MCF 10A (cell line): Measurements from ENCODE around the gene MISFA. TPM values are rescaled to one million over a fixed set of nuclear protein-coding genes. Genes with fewer than 3 reads are reported as not detected.

Experiments used
- BruUV-seq: library from RNA; stranded (reverse); fragments of 400-500 nt; replicated peaks from 2 replicates; lab custom pipeline; 2021; lab: Mats Ljungman, UMichigan
- CTCF ChIA-PET: fragments of 300-600 bp; sonication (Branson Sonifier 250); formaldehyde crosslinking; extraction: SDS; loops from one replicate; lab custom pipeline; 2021; ENCODE audit warnings: antibody characterized with exemption, inconsistent platforms; lab: Yijun Ruan, JAX
- POLR2A ChIA-PET: fragments of 300-600, 350-650 bp; sonication (Branson Sonifier 250); formaldehyde crosslinking; extraction: SDS; loops from one replicate; lab custom pipeline; 2020; ENCODE audit warnings: antibody characterized with exemption, inconsistent platforms; lab: Yijun Ruan, JAX
- DNase-seq: peaks from one replicate; pipeline ENCODE4 v3.0.0-alpha.2; 2018; ENCODE audit not compliant: unreplicated experiment
- H3K27ac Mint-ChIP-seq: one replicate; pipeline ENCODE4 v1.8.0; 2022; ENCODE audit warnings: mild to moderate bottlenecking, low read depth, mixed read lengths; ENCODE audit not compliant: unreplicated experiment
- H3K27me3 Mint-ChIP-seq: one replicate; pipeline ENCODE4 v1.8.0; 2022; ENCODE audit warnings: mixed read lengths; ENCODE audit not compliant: insufficient read depth, unreplicated experiment
- H3K36me3 Mint-ChIP-seq: one replicate; pipeline ENCODE4 v1.8.0; 2022; ENCODE audit warnings: mild to moderate bottlenecking, moderate library complexity, mixed read lengths; ENCODE audit not compliant: insufficient read depth, unreplicated experiment
- H3K4me1 Mint-ChIP-seq: one replicate; pipeline ENCODE4 v1.8.0; 2022; ENCODE audit warnings: mixed read lengths; ENCODE audit not compliant: insufficient read depth, unreplicated experiment
- H3K4me3 Mint-ChIP-seq: one replicate; pipeline ENCODE4 v1.8.0; 2022; ENCODE audit warnings: mild to moderate bottlenecking, moderate library complexity, mixed read lengths; ENCODE audit not compliant: unreplicated experiment
- H3K9me3 Mint-ChIP-seq: one replicate; pipeline ENCODE4 v1.8.0; 2022; ENCODE audit warnings: mixed read lengths; ENCODE audit not compliant: unreplicated experiment
- intact Hi-C: fragments of 100-400 bp; cut with micrococcal nuclease; formaldehyde crosslinking; loops from 2 replicates; pipeline ENCODE4 v1.14.1; 2022
- total RNA-seq: library from RNA; stranded (reverse); gene quantifications from 2 replicates; pipeline ENCODE4 v1.2.3, GENCODE V29; 2022
- TF ChIP-seq, protein P1 (sequence below): fragments of 200-600 bp; IDR thresholded peaks from one replicate; pipeline ENCODE4 v1.8.0; 2022; ENCODE audit warnings: antibody characterized with exemption, mild to moderate bottlenecking; ENCODE audit not compliant: unreplicated experiment

MISFA gene
- total RNA-seq, 1 experiment from 2014 or later = 2.4 TPM

- no TSS peak for BruUV-seq
- no peaks in the 10 kb centered on the region for H3K9me3 Mint-ChIP-seq
- H3K4me3 Mint-ChIP-seq = no peak overlapping the region
- intact Hi-C loops = no loop called here
- TF ChIP-seq, protein P1, sequence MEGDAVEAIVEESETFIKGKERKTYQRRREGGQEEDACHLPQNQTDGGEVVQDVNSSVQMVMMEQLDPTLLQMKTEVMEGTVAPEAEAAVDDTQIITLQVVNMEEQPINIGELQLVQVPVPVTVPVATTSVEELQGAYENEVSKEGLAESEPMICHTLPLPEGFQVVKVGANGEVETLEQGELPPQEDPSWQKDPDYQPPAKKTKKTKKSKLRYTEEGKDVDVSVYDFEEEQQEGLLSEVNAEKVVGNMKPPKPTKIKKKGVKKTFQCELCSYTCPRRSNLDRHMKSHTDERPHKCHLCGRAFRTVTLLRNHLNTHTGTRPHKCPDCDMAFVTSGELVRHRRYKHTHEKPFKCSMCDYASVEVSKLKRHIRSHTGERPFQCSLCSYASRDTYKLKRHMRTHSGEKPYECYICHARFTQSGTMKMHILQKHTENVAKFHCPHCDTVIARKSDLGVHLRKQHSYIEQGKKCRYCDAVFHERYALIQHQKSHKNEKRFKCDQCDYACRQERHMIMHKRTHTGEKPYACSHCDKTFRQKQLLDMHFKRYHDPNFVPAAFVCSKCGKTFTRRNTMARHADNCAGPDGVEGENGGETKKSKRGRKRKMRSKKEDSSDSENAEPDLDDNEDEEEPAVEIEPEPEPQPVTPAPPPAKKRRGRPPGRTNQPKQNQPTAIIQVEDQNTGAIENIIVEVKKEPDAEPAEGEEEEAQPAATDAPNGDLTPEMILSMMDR = no peak
- no peaks in the 10 kb centered on the region for H3K27me3 Mint-ChIP-seq
- H3K27ac Mint-ChIP-seq = peak overlapping the region; percentile 23
- ChIA-PET POLR2A (interaction anchor here (0.5 to 1.9 kb wide), 18 partner anchors 8 to 1442 kb away, joined by 3 to 18 read pairs (median 3); partner anchors contain the start of genes SPTY2D1 and TSG101), CTCF (interaction anchor here (0.5 to 1.3 kb wide), 5 partner anchors 8 to 203 kb away, joined by 3 to 4 read pairs (median 4); no protein-coding TSS in a partner anchor)
- peaks cover 12% of the 10 kb centered on the region for H3K4me1 Mint-ChIP-seq
- peaks cover 19% of the 10 kb centered on the region for H3K36me3 Mint-ChIP-seq
- DNase-seq = peak; percentile 23
Observed at GRCh38 chr11:18594999-18595749, 4.4 kb upstream of the MISFA start.

GRCh38 chr11:18600915-18601569, 1.5 kb downstream of the MISFA start:
- TF ChIP-seq, protein P1 = no peak
- Mint-ChIP-seq H3K27me3 (no peaks in the 10 kb centered on the region), H3K27ac (no peak overlapping the region), H3K4me1 (no peaks in the 10 kb centered on the region), H3K36me3 (peaks cover 32% of the 10 kb centered on the region), H3K9me3 (no peaks in the 10 kb centered on the region), H3K4me3 (no peak overlapping the region)
- ChIA-PET CTCF (interaction anchor here (1.0 kb wide), 1 partner anchor 131 kb away, joined by 4 read pairs; no protein-coding TSS in a partner anchor), POLR2A (interaction anchor here (0.7 to 1.8 kb wide), 4 partner anchors 9 to 89 kb away, joined by 3 to 6 read pairs (median 4); partner anchors contain the start of gene UEVLD)
- DNase-seq = no peak
- intact Hi-C loops = no loop called here
- no TSS peak for BruUV-seq

DNA sequence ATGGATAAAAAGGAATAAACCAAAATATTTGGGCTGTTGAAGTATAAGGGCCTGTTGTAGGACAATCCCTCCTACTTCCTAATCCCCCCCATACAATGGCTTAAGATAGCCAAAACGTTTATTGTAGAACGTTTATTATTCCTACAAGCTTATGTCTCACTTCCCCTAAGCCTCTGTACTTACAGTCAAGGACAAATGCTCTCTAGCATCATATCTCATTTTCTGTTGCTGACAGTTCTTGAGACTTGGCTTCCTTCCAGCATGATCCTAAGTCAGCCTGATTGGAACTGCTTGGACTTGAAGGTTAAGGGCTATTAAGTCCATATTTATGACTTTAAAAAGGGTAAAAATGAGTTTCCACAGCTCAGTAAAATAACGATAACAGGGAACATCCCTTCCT, 8.8 kb downstream of the MISFA start:
- no peak overlapping the region for H3K4me3 Mint-ChIP-seq
- CTCF ChIA-PET = interaction anchor here (0.6 kb wide), 1 partner anchor 623 kb away, joined by 3 read pairs; no protein-coding TSS in a partner anchor
- H3K4me1 Mint-ChIP-seq = no peaks in the 10 kb centered on the region
- H3K27me3 Mint-ChIP-seq = no peaks in the 10 kb centered on the region
- peaks cover 77% of the 10 kb centered on the region for H3K36me3 Mint-ChIP-seq
- TF ChIP-seq, protein P1 = no peak
- H3K27ac Mint-ChIP-seq = no peak overlapping the region
- no peaks in the 10 kb centered on the region for H3K9me3 Mint-ChIP-seq
- intact Hi-C loops = no loop called here
- POLR2A ChIA-PET = interaction anchor here (0.8 kb wide), 1 partner anchor 20 kb away, joined by 3 read pairs; the partner anchor contains the start of gene UEVLD
- no peak for DNase-seq
- BruUV-seq = no TSS peak

- H3K4me3 Mint-ChIP-seq = no peak overlapping the region
- H3K9me3 Mint-ChIP-seq = no peaks in the 10 kb centered on the region
- H3K36me3 Mint-ChIP-seq = peaks cover 81% of the 10 kb centered on the region
- H3K4me1 Mint-ChIP-seq = no peaks in the 10 kb centered on the region
- no TSS peak for BruUV-seq
- DNase-seq = no peak
- CTCF ChIA-PET = no interaction called here
- POLR2A ChIA-PET = no interaction called here
- H3K27ac Mint-ChIP-seq = no peak overlapping the region
- intact Hi-C loops = no loop called here
- TF ChIP-seq, protein P1 = no peak
- H3K27me3 Mint-ChIP-seq = no peaks in the 10 kb centered on the region
Observed at GRCh38 chr11:18611196-18611595, 11.6 kb downstream of the MISFA start.
